HCT116 (cell line): ENCODE measurements around the gene MLC1. TPM values are rescaled to one million over a fixed set of nuclear protein-coding genes. Genes with fewer than 3 reads are reported as not detected.

Source experiments
- ATAC-seq: fragments of 200-7000 bp; cut with Tn5 transposase; 2 replicates; pipeline ENCODE4 v1.9.1; 2020; ENCODE audit warnings: mild to moderate bottlenecking, moderate library complexity
- BruUV-seq: library from RNA; stranded (reverse); fragments of 400-500 nt; replicated peaks from 2 replicates; lab custom pipeline; 2021; lab: Mats Ljungman, UMichigan
- CTCF ChIA-PET: fragments of 300-600 bp; sonication (Branson Sonifier 250); formaldehyde crosslinking; loops from one replicate; lab custom pipeline; 2021; ENCODE audit warnings: antibody characterized with exemption; lab: Charles Lee
- POLR2A ChIA-PET: fragments of 300-600, 350-600 bp; sonication (Branson Sonifier 250); formaldehyde crosslinking; loops from one replicate; lab custom pipeline; 2021; ENCODE audit warnings: antibody characterized with exemption; lab: Charles Lee
- RAD21 ChIA-PET, 2 experiments: fragments of 300-600 bp; sonication (Branson Sonifier 250); formaldehyde crosslinking; loops; one replicate each; lab custom pipeline; 2023; ENCODE audit warnings: low total read pairs in 2 of 2; ENCODE audit not compliant: uncharacterized antibody in 2 of 2, unreplicated experiment in 2 of 2, low non-redundant PET in 1 of 2; lab: Charles Lee
- DNase-seq: peaks from one replicate; pipeline ENCODE4 v3.0.0-alpha.2; 2010; ENCODE audit warnings: low read depth, low spot score
- H2AFZ ChIP-seq: fragments of 200-600 bp; shearing (Covaris generic), sonication (generic); 2 replicates; pipeline ENCODE4 v1.6.1; 2017; ENCODE audit warnings: low read depth, mixed run types, mixed read lengths, antibody characterized with exemption, low read length; ENCODE audit not compliant: poor library complexity, severe bottlenecking
- H3K27ac ChIP-seq: 2 replicates; pipeline ENCODE4 v1.5.1; 2012; ENCODE audit warnings: low read depth, low read length
- H3K27me3 ChIP-seq: fragments of 200-600 bp; sonication (generic); 2 replicates; pipeline ENCODE4 v1.6.1; 2016; ENCODE audit warnings: mixed run types, low read length, mixed read lengths; ENCODE audit not compliant: insufficient read depth
- H3K36me3 ChIP-seq, 2 experiments: fragments of 200-500 bp in 1 of 2; fragments of 200-600 bp in 1 of 2; sonication (Bioruptor generic) in 1 of 2; sonication (generic) in 1 of 2; 2 replicates each; pipeline versions ENCODE4 v1.5.1 to v1.6.1; 2014 to 2016; ENCODE audit warnings: low read length in 2 of 2, inconsistent platforms in 1 of 2, mixed read lengths in 1 of 2, mixed run types in 1 of 2; ENCODE audit not compliant: insufficient read depth in 2 of 2, control insufficient read depth in 1 of 2
- H3K4me1 ChIP-seq, 2 experiments: fragments of 200-600 bp in 1 of 2; sonication (generic) in 1 of 2; 2 replicates each; pipeline versions ENCODE4 v1.5.1 to v1.6.1; 2012 to 2017; ENCODE audit warnings: low read length in 2 of 2, inconsistent platforms in 1 of 2, mild to moderate bottlenecking in 1 of 2, mixed read lengths in 1 of 2, mixed run types in 1 of 2, moderate library complexity in 1 of 2; ENCODE audit not compliant: insufficient read depth in 2 of 2, control insufficient read depth in 1 of 2
- H3K4me2 ChIP-seq: fragments of 200-600 bp; sonication (generic); 2 replicates; pipeline ENCODE4 v1.6.1; 2017; ENCODE audit warnings: mixed run types, low read length, mixed read lengths
- H3K4me3 ChIP-seq, 2 experiments: fragments of 200-600 bp in 1 of 2; sonication (generic) in 1 of 2; replicated peaks in 1 of 2; 2 replicates each; pipeline ENCODE4 v1.5.1; 2011 to 2016; ENCODE audit warnings: low read length in 2 of 2, control low read depth in 1 of 2, low read depth in 1 of 2, mild to moderate bottlenecking in 1 of 2, mixed read lengths in 1 of 2, mixed run types in 1 of 2
- H3K79me2 ChIP-seq: fragments of 200-600 bp; sonication (generic); 2 replicates; pipeline ENCODE4 v1.6.1; 2017; ENCODE audit warnings: mild to moderate bottlenecking, mixed run types, low read length, moderate library complexity, mixed read lengths; ENCODE audit not compliant: insufficient read depth
- H3K9ac ChIP-seq: fragments of 200-600 bp; sonication (generic); 2 replicates; pipeline ENCODE4 v1.6.1; 2016; ENCODE audit warnings: low read length, mixed read lengths
- H3K9me2 ChIP-seq: fragments of 200-600 bp; sonication (generic), shearing (Covaris generic); 2 replicates; pipeline ENCODE4 v1.6.1; 2017; ENCODE audit warnings: mixed run types, mild to moderate bottlenecking, moderate library complexity; ENCODE audit not compliant: insufficient read depth
- H3K9me3 ChIP-seq, 2 experiments: fragments of 200-500 bp in 1 of 2; fragments of 200-600 bp in 1 of 2; sonication (Bioruptor generic) in 1 of 2; sonication (generic) in 1 of 2; 2 replicates each; pipeline ENCODE4 v1.6.1; 2014 to 2017; ENCODE audit warnings: low read length in 2 of 2, mixed read lengths in 2 of 2, inconsistent platforms in 1 of 2, low read depth in 1 of 2, mild to moderate bottlenecking in 1 of 2, mixed run types in 1 of 2, moderate library complexity in 1 of 2; ENCODE audit not compliant: control insufficient read depth in 1 of 2, insufficient read depth in 1 of 2
- H4K20me1 ChIP-seq: fragments of 200-600 bp; sonication (generic), shearing (Covaris generic); 2 replicates; pipeline ENCODE4 v1.6.1; 2017; ENCODE audit warnings: mixed run types, mild to moderate bottlenecking, moderate library complexity; ENCODE audit not compliant: insufficient read depth
- ELF1 ChIP-seq: IDR thresholded peaks from 2 replicates; pipeline ENCODE4 v1.6.1; 2012; ENCODE audit warnings: low read depth, borderline replicate concordance
- FOSL1 ChIP-seq: IDR thresholded peaks from 2 replicates; pipeline ENCODE4 v1.6.1; 2012; ENCODE audit warnings: low read depth
- RAD21 ChIP-seq: IDR thresholded peaks from 2 replicates; pipeline ENCODE4 v1.6.1; 2012; ENCODE audit warnings: low read depth, mild to moderate bottlenecking
- REST ChIP-seq: IDR thresholded peaks from 2 replicates; pipeline ENCODE4 v1.6.1; 2012; ENCODE audit warnings: low read depth
- intact Hi-C: fragments of 100-400 bp; cut with micrococcal nuclease; formaldehyde crosslinking; loops from 2 replicates; pipeline ENCODE4 v1.10.0; 2022
- total RNA-seq: library from RNA; stranded (reverse); gene quantifications from one replicate; pipeline ENCODE4 v1.2.1, GENCODE V29; 2021; ENCODE audit not compliant: unreplicated experiment

MLC1 gene
- total RNA-seq, 1 experiment from 2014 or later = not detected

GRCh38 chr22:50101870-50102565 is 16.8 kb upstream of the MLC1 start (continued):
- no peak for TF ChIP-seq REST
- TF ChIP-seq ELF1 = no peak
- no peak for TF ChIP-seq FOSL1

- ChIA-PET CTCF (no interaction called here), POLR2A (no interaction called here), RAD21 (no interaction called here)
- Histone ChIP-seq H3K27me3 (no peaks in the 10 kb centered on the region), H2AFZ (no peak overlapping the region), H3K27ac (no peak overlapping the region), H3K36me3 (no peaks in the 10 kb centered on the region), H3K9ac (no peak overlapping the region), H3K9me3 (no peaks in the 10 kb centered on the region), H3K4me1 (peaks cover 0 to 3% of the 10 kb centered on the region in 2 experiments; a peak in 1 of 4 replicates), H3K79me2 (no peaks in the 10 kb centered on the region), H3K4me3 (no peak overlapping the region), H3K9me2 (no peaks in the 10 kb centered on the region), H3K4me2 (no peak overlapping the region), H4K20me1 (no peaks in the 10 kb centered on the region)
- DNase-seq = no peak
- intact Hi-C loops = no loop called here
- BruUV-seq = no TSS peak
- TF ChIP-seq RAD21 = no peak
- no peak for ATAC-seq
These were observed 12.8 kb upstream of the MLC1 start for GRCh38 chr22:50098052-50098451.
